ENCODE results near the gene GOPC.

DNA sequence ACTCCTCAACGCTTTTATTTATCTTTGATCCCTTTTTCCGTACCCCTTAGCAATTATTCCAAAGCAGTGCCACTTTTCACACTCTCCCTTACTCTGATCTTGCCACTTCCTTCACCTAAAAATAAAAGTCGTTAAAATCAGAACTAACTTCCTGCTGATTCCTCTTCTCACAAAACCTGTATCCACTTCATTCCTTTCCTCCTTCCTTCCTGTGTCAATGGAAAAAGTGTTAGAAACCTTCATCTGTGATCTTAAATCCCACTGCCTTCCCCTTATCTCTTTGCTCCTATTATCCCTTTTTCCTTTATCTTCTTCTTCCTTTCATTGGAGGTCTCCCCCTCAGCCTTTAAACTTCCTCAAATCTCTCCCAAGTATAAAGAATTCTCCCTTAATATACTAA, 49.2 kb downstream of the GOPC start:
- TF ChIP-seq CTCF (conservative IDR thresholded peaks at IDR 0.05; ENCODE audit: low read length): no peak
- TF ChIP-seq EZH2phosphoT487 (IDR thresholded peaks at IDR 0.05; ENCODE audit: borderline replicate concordance): no peak
